RWPE2 (cell line): ENCODE measurements around the gene MLXIPL.
A peak's percentile ranks its signal among the peaks of the same experiment; 100 is the strongest.

Experiments used
- ATAC-seq: fragments of 200-7000 bp; cut with Tn5 transposase; 3 replicates; pipeline ENCODE4 v1.9.1; 2021; ENCODE audit warnings: low read depth
- DNase-seq: peaks from one replicate; pipeline ENCODE4 v3.0.0-alpha.2; 2020; ENCODE audit warnings: low spot score
- H3K27ac ChIP-seq: fragments of 450-650 bp; 2 replicates; pipeline ENCODE4 v1.5.1; 2017; ENCODE audit warnings: mild to moderate bottlenecking; ENCODE audit not compliant: poor library complexity, severe bottlenecking
- H3K27me3 ChIP-seq: fragments of 250-450 bp; sonication (Bioruptor Pico); 2 replicates; pipeline ENCODE4 v1.5.1; 2021; ENCODE audit warnings: mild to moderate bottlenecking, moderate library complexity; ENCODE audit not compliant: insufficient read depth, poor library complexity, severe bottlenecking
- H3K36me3 ChIP-seq: fragments of 250-450 bp; sonication (Bioruptor Pico); 2 replicates; pipeline ENCODE4 v1.5.1; 2020; ENCODE audit warnings: low read depth, mild to moderate bottlenecking, moderate library complexity
- H3K4me1 ChIP-seq: fragments of 250-450 bp; sonication (Bioruptor Pico); 2 replicates; pipeline ENCODE4 v1.5.1; 2021; ENCODE audit warnings: mild to moderate bottlenecking, moderate library complexity; ENCODE audit not compliant: insufficient read depth, poor library complexity, severe bottlenecking
- H3K4me3 ChIP-seq: fragments of 250-450 bp; sonication (Bioruptor Pico); 2 replicates; pipeline ENCODE4 v1.5.1; 2021; ENCODE audit warnings: mild to moderate bottlenecking, moderate library complexity; ENCODE audit not compliant: severe bottlenecking
- H3K9me3 ChIP-seq: fragments of 250-450 bp; sonication (Bioruptor Pico); 2 replicates; pipeline ENCODE4 v1.5.1; 2021; ENCODE audit warnings: mild to moderate bottlenecking, moderate library complexity; ENCODE audit not compliant: severe bottlenecking
- TF ChIP-seq, protein P1 (sequence below): fragments of 450-650 bp; IDR thresholded peaks from one replicate; pipeline ENCODE4 v1.5.1; 2017; ENCODE audit warnings: mild to moderate bottlenecking, moderate library complexity; ENCODE audit not compliant: poor library complexity, severe bottlenecking

The MLXIPL gene

DNA sequence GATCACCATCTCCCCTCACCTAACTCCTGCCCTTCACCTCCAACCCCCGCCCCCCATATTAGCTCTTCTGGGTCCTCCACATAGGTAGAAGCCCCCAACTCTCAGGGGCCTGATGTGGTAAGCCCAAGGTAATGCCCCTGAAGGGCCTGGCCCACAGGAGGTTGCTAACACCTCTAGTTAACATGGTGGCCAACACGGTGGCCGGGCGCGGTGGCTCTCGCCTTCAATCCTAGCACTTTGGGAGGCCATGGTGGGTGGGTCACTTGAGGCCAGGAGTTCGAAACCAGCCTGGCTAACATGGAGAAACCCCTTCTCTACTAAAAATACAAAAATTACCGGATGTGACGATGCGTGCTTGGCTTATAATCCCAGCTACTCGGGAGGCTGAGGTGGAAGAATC lies 954 bp upstream of the MLXIPL start:
- Histone ChIP-seq H3K27me3 (peaks cover 12% of the 10 kb centered on the region), H3K4me1 (no peaks in the 10 kb centered on the region), H3K27ac (no peak overlapping the region), H3K36me3 (no peaks in the 10 kb centered on the region), H3K4me3 (no peak overlapping the region), H3K9me3 (no peaks in the 10 kb centered on the region)
- DNase-seq (no peak), ATAC-seq (no peak)
- TF ChIP-seq, protein P1, sequence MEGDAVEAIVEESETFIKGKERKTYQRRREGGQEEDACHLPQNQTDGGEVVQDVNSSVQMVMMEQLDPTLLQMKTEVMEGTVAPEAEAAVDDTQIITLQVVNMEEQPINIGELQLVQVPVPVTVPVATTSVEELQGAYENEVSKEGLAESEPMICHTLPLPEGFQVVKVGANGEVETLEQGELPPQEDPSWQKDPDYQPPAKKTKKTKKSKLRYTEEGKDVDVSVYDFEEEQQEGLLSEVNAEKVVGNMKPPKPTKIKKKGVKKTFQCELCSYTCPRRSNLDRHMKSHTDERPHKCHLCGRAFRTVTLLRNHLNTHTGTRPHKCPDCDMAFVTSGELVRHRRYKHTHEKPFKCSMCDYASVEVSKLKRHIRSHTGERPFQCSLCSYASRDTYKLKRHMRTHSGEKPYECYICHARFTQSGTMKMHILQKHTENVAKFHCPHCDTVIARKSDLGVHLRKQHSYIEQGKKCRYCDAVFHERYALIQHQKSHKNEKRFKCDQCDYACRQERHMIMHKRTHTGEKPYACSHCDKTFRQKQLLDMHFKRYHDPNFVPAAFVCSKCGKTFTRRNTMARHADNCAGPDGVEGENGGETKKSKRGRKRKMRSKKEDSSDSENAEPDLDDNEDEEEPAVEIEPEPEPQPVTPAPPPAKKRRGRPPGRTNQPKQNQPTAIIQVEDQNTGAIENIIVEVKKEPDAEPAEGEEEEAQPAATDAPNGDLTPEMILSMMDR: no peak

DNA sequence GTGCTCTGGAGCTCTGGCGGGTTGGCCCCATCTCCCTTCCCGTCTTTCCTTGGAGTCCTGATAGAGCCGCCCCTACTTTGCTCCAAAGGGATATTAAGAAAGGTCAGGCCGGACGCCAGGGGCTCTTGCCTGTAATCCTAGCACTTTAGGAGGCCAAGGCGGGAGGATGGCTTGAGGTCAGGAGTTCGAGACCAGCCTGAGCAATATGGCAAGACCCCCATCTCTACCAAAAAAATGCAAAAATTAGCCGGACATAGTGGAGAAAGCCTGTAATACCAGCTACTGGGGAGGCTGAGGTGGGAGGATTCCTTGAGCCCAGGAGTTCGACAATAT lies 313 bp upstream of the MLXIPL start:
- no peak for ATAC-seq
- Histone ChIP-seq H3K27ac (no peak overlapping the region), H3K4me1 (no peaks in the 10 kb centered on the region), H3K36me3 (no peaks in the 10 kb centered on the region), H3K9me3 (no peaks in the 10 kb centered on the region), H3K27me3 (peaks cover 12% of the 10 kb centered on the region), H3K4me3 (peak overlapping the region; percentile 40)
- TF ChIP-seq, protein P1: no peak
- DNase-seq: no peak

DNA sequence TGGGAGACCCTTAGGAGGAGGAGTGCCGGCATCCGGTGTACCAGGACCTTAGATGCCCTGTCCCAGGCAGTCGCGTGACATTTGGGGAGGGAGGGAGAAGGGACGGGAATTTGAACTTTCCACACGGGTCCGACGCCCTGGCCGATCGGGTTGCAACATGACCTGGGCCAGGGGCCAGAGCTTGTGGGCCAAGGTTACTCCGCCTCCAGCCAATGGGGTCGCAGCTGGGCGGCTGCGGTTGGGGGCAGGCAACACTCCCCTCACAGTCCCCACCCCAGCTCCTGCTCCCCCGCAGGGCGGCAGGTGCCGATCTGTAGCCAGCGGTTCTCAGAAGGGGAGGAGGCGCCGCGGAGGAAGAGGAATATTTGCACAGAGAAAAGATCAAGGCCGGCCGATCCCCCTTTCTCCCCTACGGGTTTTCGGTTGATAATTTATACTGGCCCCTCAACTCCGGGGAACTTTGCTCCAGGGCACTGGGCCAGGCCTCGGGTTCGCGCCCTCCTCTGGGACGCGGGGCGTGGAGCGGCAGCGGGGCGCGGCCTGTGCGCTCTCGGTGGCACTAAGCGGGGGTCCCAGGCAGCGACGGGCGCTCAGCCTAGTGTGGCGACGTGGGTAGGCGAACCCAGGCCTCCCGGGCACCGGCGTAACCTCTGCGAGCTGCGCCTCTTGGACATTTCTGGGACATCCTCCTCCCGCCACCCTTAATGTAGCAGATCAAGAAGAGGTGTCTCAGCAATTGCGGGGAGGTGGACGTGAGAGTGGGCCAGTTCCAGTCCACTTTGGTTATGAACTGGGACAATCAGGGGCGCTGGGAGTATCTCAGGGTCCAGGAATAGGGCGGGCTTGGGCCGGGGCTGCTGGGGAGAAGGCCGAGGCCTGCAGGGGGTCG lies 1.2 kb downstream of the MLXIPL start:
- DNase-seq (no peak), ATAC-seq (no peak)
- Histone ChIP-seq H3K27me3 (peaks cover 12% of the 10 kb centered on the region), H3K4me1 (no peaks in the 10 kb centered on the region), H3K9me3 (no peaks in the 10 kb centered on the region), H3K4me3 (no peak overlapping the region), H3K27ac (no peak overlapping the region), H3K36me3 (no peaks in the 10 kb centered on the region)
- TF ChIP-seq, protein P1: no peak

DNA sequence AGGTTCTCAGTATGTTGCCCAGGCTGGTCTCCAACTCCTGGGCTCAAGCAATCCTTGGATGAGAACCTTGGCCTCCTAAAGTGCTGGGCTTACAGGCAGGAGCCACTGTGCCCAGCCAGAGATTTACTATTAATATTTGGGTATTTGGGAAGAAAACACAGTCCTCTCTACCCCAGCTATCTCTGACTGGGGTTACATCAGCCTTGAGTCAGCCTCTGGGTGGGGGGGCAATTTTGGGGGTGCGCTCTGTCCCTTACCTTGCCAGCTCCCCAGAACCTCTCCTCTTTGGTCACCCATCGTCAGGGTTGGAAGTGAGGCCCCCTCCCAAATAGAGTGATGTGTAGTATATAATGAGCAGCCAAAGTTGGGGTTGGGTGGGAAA lies 1.8 kb downstream of the MLXIPL start:
- no peaks in the 10 kb centered on the region for H3K9me3 ChIP-seq
- no peak overlapping the region for H3K4me3 ChIP-seq
- TF ChIP-seq, protein P1: no peak
- no peaks in the 10 kb centered on the region for H3K4me1 ChIP-seq
- no peaks in the 10 kb centered on the region for H3K36me3 ChIP-seq
- no peak overlapping the region for H3K27ac ChIP-seq
- DNase-seq (no peak), ATAC-seq (no peak)
- H3K27me3 ChIP-seq: peaks cover 12% of the 10 kb centered on the region
